ENCODE measurements around the gene L3MBTL2.

L3MBTL2 gene

GRCh38 chr22:41247703-41248102 lies 42.6 kb downstream of the L3MBTL2 start:
- Histone ChIP-seq H4K20me1 (ENCODE audit: insufficient read depth, low read length) (no peaks in the 10 kb centered on the region), H3K4me1 (ENCODE audit: low read length) (no peaks in the 10 kb centered on the region), H3K4me3 (ENCODE audit: low read length) (no peak overlapping the region), H3K27me3 (replicated peaks; ENCODE audit: insufficient read depth, low read length) (no peaks in the 10 kb centered on the region), H3K9ac (ENCODE audit: low read length) (no peak overlapping the region), H3K9me2 (replicated peaks; ENCODE audit: insufficient read depth, low read length) (no peaks in the 10 kb centered on the region), H3K27ac (ENCODE audit: low read length) (no peak overlapping the region), H2AFZ (ENCODE audit: low read length) (no peak overlapping the region), H3K9me3 (replicated peaks; ENCODE audit: insufficient read depth, low read length) (no peaks in the 10 kb centered on the region), H3K79me2 (ENCODE audit: low read length) (no peaks in the 10 kb centered on the region), H3K4me2 (ENCODE audit: low read depth, low read length) (no peak overlapping the region), H3F3A (ENCODE audit: insufficient read depth, low read length) (no peaks in the 10 kb centered on the region; the same call in 1 of the 2 replicates), H3K36me3 (replicated peaks; ENCODE audit: insufficient read depth, low read length) (no peaks in the 10 kb centered on the region; the same call in 1 of the 2 replicates)
- DNase-seq = no peak
- TF ChIP-seq CTCF (IDR thresholded peaks at IDR 0.05; ENCODE audit: low read length) = no peak
- no peak for TF ChIP-seq EZH2 (optimal IDR thresholded peaks at IDR 0.05; ENCODE audit: low read depth, low read length)
- TF ChIP-seq EZH2phosphoT487 (IDR thresholded peaks at IDR 0.05; ENCODE audit: low read length) = no peak

GRCh38 chr22:41248314-41248713 lies 43.2 kb downstream of the L3MBTL2 start:
- peaks cover 5% of the 10 kb centered on the region for H3K36me3 ChIP-seq (replicated peaks; ENCODE audit: insufficient read depth, low read length)
- no peak overlapping the region for H2AFZ ChIP-seq (ENCODE audit: low read length)
- H3K27ac ChIP-seq (ENCODE audit: low read length) = no peak overlapping the region
- H3K9me2 ChIP-seq (replicated peaks; ENCODE audit: insufficient read depth, low read length) = no peaks in the 10 kb centered on the region
- H3K4me2 ChIP-seq (ENCODE audit: low read depth, low read length) = no peak overlapping the region
- H3K4me3 ChIP-seq (ENCODE audit: low read length) = no peak overlapping the region
- TF ChIP-seq CTCF (IDR thresholded peaks at IDR 0.05; ENCODE audit: low read length) (no peak), EZH2phosphoT487 (IDR thresholded peaks at IDR 0.05; ENCODE audit: low read length) (no peak), EZH2 (optimal IDR thresholded peaks at IDR 0.05; ENCODE audit: low read depth, low read length) (no peak)
- H3K79me2 ChIP-seq (ENCODE audit: low read length) = no peaks in the 10 kb centered on the region; the same call in 1 of the 2 replicates
- H3K27me3 ChIP-seq (replicated peaks; ENCODE audit: insufficient read depth, low read length) = no peaks in the 10 kb centered on the region
- DNase-seq = no peak
- no peaks in the 10 kb centered on the region; the same call in 1 of the 2 replicates for H3F3A ChIP-seq (ENCODE audit: insufficient read depth, low read length)
- no peaks in the 10 kb centered on the region for H4K20me1 ChIP-seq (ENCODE audit: insufficient read depth, low read length)
- H3K9me3 ChIP-seq (replicated peaks; ENCODE audit: insufficient read depth, low read length) = no peaks in the 10 kb centered on the region
- no peaks in the 10 kb centered on the region for H3K4me1 ChIP-seq (ENCODE audit: low read length)
- no peak overlapping the region for H3K9ac ChIP-seq (ENCODE audit: low read length)

- Histone ChIP-seq H3K4me1 (ENCODE audit: low read length) (no peaks in the 10 kb centered on the region), H4K20me1 (ENCODE audit: insufficient read depth, low read length) (no peaks in the 10 kb centered on the region), H3K79me2 (ENCODE audit: low read length) (no peaks in the 10 kb centered on the region; the same call in 1 of the 2 replicates), H3K9ac (ENCODE audit: low read length) (no peak overlapping the region), H3F3A (ENCODE audit: insufficient read depth, low read length) (no peaks in the 10 kb centered on the region; the same call in 1 of the 2 replicates), H3K4me3 (ENCODE audit: low read length) (no peak overlapping the region), H2AFZ (ENCODE audit: low read length) (no peak overlapping the region), H3K9me2 (replicated peaks; ENCODE audit: insufficient read depth, low read length) (no peaks in the 10 kb centered on the region), H3K27ac (ENCODE audit: low read length) (no peak overlapping the region), H3K9me3 (replicated peaks; ENCODE audit: insufficient read depth, low read length) (no peaks in the 10 kb centered on the region), H3K4me2 (ENCODE audit: low read depth, low read length) (no peak overlapping the region), H3K36me3 (replicated peaks; ENCODE audit: insufficient read depth, low read length) (peaks cover 8% of the 10 kb centered on the region), H3K27me3 (replicated peaks; ENCODE audit: insufficient read depth, low read length) (no peaks in the 10 kb centered on the region)
- TF ChIP-seq EZH2 (optimal IDR thresholded peaks at IDR 0.05; ENCODE audit: low read depth, low read length) (no peak), CTCF (IDR thresholded peaks at IDR 0.05; ENCODE audit: low read length) (no peak), EZH2phosphoT487 (IDR thresholded peaks at IDR 0.05; ENCODE audit: low read length) (no peak)
- no peak for DNase-seq
Observed at GRCh38 chr22:41248758-41249157, 43.6 kb downstream of the L3MBTL2 start.

All from MM.1S (cell line).